NCI-H748 treated with DMSO at 0.1 percent for 48 hours (cell line): Measurements from ENCODE around the gene BTG2.
"Not testable (repeated sequence)": the region's sequence is repeated elsewhere in the genome, so short reads cannot be mapped to it uniquely, and the experiment has no call there.

Experiments used
- DNase-seq: peaks from one replicate; lab custom pipeline; 2025; lab: John Stamatoyannopoulos, UW

The BTG2 gene, protein sequence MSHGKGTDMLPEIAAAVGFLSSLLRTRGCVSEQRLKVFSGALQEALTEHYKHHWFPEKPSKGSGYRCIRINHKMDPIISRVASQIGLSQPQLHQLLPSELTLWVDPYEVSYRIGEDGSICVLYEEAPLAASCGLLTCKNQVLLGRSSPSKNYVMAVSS

DNA sequence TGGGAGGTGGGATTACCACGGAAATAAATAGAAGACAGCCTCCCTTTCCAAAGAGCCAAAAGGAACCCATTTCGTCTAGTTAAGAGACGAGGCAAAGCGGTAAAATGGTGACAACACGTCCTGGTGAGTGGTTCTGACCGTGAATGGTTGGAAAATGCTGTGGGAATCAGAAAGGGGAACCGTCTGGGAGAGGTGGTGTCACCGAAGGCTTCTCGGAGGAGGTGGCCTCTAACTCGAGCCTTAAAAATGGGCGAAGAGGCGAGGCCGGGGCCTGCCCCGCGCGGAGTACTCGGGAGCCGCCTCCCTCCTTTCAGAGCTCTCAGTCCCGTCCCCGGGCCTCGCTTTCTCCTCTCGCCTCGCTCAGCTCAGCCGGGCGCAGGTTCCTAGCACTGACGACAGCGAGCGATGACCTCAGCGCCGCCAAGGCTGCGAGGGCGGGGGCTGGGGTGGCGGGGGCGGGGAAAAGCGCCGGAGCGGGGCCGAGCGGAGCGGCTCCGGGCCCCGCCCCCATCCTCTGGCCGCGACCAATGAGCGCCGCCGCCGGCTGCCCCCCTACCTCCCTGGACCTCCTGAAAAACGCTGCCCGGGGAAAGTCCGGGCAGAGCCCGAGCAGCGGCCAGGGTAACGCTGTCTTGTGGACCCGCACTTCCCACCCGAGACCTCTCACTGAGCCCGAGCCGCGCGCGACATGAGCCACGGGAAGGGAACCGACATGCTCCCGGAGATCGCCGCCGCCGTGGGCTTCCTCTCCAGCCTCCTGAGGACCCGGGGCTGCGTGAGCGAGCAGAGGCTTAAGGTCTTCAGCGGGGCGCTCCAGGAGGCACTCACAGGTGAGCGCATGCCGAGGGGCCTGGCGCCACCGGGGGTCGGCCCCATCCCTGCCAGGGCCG, at the start of gene BTG2:
TSS of gene BTG2 (plus strand) at position 601 of the 890 bp plus-strand sequence. CDS start at position 689, 88 bp downstream.
- DNase-seq: peak; percentile 49

DNA sequence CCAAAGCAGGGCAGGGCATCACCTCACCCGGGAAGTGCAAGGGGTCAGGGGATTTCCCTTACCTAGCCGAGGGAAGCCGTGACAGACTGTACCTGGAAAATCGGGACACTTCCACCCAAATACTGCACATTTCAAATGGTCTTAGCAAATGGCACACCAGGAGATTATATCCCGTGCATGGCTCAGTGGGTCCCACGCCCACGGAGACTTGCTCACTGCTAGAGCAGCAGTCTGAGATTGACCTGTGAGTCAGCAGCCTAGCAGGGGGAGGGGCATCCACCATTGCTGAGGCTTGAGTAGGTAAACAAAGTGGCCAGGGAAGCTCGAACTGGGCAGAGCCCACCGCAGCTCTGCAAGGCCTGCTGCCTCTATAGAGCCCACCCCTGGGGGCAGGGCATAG, 48.7 kb upstream of the BTG2 start:
- DNase-seq: not testable (repeated sequence)

DNA sequence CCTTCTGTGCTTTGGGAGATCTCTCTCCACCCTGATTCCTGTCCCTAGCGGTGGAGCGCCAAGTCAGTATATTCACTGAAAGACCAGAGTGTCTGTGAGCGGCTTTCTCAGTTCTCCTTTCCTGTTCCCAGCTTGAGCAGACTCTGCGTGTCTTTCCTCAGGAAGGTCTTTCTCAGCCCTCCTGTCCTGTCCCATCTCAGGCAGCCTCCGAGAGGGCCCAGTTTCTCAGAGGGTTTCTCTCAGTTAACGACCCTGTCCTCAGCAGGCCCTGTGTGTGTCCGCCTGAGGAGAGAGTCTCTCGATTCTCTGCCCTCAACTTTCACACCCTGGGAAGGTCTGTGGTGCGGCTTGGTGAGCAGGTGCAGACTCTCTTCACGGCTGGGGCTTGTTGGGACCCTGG, 41.8 kb upstream of the BTG2 start:
- no peak for DNase-seq

DNA sequence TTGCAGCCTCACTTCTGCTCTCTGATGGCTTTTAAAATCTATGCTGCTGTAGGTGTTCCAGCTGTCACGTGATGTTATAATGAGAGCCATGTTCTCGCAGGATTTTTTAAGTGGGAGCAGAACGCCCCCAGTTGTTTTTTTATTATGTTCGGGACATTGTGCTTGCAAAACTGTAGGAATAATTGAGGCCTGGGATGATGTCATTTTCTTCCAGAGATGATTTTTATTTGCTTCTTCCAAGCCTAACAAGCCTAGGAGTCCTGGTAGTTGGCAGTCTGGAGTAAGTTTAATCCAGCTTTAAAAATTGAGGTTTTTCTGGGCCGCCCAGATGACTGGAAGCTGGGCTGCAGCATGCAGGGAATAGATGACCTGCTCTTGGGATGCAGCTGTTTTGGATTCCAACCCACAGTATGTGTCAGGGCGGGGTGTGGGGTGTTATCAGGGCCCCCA, 41.2 kb upstream of the BTG2 start:
- DNase-seq: no peak

DNA sequence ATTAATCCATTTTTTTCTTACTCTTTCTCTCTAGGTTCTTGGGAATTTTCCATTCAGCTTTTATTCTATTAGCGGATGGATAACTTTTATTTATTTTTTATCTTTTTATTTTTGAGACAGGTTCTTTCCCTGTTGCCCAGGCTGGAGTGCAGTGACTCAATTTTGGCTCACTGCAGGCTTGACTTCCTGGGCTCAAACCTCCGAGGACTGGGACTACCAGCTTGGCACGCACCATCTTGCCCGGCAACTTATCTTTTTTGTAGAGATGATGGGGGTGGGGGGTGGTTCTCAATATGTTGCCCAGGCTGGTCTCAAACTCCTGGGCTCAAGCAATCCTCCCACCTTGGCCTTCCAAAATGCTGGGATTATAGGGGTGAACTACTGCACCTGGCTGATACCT, 39.8 kb upstream of the BTG2 start:
- DNase-seq: no peak

DNA sequence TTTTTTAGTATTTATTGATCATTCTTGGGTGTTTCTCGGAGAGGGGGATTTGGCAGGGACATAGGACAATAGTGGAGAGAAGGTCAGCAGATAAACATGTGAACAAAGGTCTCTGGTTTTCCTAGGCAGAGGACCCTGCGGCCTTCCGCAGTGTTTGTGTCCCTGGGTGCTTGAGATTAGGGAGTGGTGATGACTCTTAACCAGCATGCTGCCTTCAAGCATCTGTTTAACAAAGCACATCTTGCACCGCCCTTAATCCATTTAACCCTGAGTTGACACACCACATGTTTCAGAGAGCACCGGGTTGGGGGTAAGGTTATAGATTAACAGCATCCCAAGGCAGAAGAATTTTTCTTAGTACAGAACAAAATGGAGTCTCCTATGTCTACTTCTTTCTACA, 39.2 kb upstream of the BTG2 start:
- DNase-seq: not testable (repeated sequence)

DNA sequence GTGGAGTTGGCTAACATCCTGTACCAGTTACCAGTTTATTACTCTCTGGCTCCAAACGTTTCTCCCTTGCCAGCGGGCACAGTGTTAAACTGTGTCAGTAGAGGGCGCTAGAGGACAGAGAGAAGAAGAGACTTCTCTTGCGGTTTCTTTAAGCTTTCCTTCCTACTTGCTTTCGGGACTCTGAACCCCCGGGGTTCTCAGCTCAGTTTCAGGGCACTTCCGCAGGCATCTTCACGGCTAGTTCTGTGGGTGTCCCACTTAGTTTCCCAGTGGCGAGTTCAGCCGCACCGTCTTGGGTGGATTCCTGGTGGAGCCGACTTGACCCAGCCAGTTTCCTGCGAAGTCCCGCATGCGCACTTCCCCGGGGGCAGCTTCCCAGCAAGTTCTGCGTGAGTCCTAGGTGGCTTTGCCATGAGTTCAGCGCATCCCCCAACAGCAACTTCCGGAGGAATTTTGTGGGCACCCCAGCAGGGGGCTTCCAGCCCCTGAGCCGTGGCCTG, 37.9 kb upstream of the BTG2 start:
- peak; percentile 48 for DNase-seq

DNA sequence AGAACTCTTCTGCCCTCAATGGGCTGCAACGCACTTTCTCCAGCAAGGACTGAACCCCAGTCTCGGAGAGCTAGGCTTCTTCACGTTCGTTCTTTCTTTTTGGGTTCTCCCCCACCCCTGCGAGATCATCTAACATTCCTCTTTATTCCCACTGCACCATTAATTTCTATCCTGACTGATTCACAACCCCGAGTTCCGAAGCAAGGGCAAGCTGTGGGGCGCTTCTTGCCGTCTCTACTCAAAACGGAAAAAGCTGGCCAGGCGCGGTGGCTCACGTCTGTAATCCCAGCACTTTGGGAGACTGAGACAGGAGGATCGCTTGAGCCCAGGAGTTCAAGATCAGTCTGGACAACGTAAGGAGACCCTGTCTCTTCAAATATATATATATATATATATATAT, 37.4 kb upstream of the BTG2 start:
- no peak for DNase-seq

DNA sequence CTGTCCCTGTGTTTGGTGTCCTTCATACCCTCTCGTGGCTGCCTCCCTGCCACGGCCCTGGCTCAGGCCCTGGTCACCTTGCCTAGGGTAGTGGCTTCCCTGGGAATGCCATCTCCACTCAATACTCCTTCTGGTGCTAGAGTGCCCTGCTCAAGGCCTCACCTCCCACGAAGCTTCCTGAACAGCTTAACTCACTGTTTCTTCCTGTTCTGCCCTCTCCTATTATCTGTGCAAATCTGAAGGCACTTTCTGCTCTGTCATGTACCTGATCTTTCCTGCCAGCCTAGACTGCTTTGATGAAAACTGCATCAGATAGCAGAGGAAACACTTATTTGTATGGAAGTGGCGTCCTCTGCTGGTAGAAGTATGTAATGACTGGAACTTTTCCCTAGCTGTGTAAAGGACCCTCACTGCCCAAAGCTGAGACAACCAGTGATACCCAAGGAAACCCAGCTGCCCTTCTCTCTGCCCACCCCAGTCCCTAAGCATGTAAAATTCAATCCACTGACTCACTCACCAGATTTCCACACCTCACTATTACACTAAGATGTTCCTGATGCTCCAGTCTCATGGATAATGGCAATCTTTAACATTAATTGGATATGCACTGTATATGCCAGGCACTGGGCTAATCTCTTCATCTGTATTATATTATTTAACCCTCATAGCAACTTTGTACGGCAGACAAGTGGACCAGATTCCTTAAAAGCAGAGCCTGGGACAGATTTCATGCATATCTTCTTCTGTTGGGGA, 36.2 kb upstream of the BTG2 start:
- peak; percentile 67 for DNase-seq

DNA sequence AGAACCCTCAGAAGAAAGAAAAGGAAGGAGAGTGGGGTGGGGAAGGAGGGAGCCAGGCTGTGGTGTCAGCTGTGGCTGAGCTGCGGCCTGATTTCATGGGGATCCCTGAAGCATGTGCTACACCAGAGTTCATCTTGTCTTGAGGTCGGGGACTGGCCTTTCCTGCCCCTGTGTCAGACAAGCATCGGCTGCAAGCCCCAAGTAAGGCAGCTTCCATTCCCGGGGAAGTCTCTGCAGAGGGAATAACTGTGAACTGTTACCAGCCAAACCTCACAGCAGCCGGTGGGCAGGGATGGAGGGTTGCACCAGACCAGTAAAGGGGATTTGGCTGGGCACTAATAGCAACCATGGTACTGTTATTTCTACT, 35.7 kb upstream of the BTG2 start:
- DNase-seq: no peak

DNA sequence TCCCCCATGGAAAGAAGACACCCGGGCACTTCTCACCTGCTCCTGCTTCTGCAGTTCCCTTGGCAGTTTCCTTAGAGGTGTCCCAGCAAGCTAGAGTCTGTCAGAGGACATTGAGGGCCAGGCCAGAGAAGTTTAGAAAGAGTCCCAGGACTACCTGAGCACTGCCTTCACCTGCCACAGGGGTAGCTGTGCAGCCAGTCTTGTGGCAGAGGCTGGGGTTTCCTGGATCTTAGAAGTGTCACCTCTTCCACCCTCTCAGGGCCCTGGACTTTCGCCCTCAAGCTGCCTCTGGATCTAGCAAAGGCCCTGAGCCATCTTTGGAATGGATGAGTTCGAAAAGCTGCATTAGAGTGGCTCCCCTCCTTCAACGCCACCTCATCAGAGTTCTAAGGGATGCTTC, 34.9 kb upstream of the BTG2 start:
- DNase-seq: no peak

DNA sequence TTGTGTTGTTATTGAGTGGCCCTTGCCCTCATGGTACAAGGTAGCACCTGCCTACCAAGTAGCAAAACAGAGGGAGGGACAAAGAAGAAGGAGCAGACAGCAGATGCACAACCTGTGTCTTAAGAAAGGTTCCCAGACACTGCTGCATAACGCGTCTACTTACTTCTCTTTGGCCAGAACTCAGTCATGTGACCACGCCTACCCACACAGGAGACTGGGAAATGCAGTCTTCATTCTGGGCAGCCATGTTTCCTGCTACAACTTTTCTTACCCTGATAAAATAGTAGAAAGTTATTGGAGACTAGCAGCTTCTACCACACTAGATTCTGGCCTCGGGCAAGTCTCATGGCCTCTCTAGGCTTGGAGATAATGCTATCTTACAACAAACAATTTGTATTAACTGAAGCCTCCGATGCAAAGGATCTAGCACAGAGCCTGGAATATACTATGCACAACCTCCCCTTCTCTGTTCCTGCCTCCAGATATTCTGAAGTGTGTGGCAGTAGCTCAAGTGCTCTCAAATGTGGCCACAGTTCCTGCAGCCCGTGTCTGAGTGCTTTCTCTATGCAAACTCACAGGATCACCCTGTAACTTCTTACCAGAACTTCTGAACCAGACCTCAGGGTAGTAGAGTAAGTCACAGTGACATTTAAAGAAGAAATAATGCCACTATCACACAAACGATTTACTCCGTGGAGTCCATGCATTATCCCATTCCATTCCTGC, 34.1 kb upstream of the BTG2 start:
- DNase-seq: no peak

DNA sequence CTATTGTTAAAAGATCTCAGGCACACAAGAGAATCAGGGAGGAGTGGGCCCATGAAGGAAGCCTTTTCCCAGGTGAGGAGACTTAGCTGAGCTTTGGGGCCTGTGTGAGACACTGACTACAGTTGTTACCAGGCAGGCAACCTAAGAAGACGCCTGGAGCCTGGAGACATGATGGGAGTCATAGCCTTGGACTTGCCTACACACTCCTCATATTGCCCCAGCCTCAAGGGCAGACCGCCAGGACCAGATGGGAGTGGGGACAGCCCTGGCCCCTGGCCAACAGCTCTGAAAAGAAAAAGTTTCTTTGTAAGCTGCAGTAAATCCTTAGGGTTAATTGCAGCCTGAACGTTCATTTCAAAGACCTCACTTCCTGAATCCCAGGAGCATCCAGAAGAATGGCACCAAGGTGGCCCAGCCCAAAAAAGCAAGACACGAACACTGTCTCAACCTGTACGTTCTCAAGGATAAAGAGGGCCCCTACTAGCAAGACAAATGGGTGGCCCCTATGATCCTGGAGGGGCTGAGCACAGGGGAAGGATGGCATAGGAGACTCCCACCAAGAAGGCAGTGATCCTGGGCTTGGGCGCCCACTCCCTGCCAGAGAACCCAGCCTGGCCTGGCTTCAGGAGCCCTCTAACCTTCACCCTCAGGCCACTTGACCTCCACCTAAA, 33.2 kb upstream of the BTG2 start:
- no peak for DNase-seq

DNA sequence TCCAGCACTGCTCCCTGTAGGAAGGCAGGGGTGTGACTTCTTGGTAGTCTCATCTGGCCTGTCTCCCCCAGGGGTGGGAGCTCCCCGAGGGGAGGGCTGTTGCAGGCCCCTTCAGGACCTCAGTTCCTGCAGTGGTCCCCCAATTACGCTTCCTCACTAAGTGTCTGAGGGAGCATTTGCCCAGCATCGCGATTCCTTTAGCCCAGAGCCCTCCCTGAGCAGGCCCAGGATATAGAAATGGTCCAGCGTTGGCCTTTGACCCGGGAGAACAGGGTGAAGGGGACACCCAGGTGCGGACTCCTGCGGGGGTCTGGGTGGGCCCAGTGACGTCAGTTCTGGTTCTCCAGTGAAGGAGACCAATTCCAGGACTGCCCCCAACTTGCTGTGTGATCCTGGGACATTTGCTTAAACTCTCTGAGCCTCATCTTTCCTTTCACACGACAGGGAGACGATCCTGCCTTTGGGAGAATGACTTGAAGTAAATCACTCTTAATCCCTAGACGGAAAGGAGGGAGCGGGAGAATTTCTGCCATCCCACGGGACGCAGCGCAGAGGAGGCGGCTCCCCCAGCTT, 32.6 kb upstream of the BTG2 start:
- no peak for DNase-seq

DNA sequence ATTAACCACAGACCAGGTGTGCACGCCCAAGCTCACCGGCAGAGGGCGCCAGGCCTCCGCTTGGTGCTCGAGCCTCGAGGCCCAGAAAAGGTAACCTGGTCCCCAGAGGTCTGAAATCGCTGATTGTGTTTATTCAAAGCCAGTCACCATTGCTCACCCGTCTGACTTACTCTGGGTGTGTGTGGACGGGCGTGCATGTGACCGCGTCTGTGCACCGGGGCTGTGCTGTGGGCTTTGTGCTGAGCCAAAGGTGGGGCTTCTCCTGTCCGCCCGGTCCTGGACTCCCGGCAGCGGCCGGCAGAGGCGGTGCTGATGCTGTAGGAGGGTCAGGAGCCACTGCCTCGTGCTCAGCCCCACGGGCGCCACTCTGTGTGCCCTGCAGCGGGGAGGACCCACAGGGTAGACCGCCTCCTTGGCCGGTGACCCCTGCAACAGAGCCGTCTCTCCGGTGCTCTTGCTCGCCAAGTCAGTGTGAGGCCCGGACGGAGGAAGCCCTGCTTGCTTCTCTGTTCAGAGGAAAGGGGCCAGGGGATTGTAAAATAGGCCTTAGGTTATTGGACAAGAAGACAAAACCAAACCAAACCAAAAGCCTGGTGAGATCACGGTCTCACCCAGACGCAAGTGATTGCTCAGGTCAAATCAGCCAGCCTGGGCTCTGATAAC, 32.0 kb upstream of the BTG2 start:
- DNase-seq: peak; percentile 74

DNA sequence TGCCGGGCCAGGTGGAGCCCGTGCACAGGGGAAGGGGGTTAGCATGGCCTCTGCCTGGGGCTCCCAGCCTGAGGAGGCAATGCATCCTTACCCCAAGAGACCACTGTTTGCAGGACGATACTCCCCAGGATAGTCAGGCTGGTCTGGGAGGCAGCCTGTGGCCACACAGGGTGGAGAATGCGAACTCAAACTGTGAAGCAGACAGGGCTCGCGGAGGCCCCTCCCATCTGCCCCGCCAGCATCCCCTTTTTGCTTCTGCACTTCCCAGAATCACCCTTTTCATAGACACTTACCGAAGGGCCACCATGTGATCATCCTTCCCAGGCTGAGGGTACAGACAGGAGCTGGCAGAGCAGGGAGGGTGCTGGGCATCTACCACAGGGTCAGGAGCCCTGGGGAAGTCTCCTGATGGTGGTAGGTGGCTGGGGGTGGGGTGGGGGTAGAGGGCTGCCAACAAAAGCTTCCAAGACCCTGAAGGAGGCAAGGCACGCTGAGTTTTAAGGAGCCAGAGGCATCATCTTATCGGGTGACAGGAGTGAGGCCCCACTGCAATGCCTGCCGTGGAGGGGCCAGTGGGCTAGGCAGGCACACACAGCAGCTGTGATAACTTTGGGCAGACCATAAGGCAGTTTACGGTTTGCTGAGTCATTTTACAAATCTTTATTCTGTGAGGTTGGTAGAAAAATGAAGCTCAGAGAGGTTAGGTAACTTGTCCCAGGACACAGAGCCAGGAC, 31.3 kb upstream of the BTG2 start:
- no peak for DNase-seq

DNA sequence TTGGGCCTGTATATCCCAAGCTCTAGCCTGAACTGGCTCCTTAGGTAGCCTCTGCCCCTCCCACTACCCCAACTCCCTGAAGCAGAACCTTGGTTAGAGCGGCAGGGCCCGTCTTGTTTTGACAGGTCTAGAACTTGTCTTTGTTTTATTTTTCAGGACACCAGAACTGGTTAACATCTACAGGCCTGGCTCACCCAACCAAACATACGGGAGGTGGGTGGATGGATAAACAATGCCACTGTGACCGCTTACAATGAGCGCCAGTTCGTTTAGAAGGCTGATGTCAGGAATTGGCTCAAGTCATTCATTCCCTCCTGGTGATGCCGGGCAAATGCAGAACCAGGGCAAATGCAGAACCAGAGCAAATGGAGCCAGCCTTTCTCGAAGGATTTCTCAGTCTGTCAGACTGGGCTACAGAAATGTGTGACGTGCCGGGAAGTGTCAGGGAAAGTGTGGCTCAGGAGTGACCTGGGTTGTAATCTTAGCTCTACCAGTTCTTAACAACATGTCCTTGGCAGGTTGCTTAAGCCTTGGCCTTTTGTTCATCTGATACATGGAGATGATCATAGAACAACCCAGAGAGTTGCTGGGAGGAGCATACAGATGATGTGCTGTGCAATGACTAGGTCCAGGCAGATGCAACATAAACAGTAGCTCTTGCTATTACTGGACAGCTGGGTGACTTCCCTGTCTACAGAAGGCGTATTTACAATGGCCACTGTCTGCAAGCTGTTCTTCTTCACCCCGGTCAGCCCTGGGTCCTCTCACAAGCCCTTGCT, 30.5 kb upstream of the BTG2 start:
- no peak for DNase-seq

DNA sequence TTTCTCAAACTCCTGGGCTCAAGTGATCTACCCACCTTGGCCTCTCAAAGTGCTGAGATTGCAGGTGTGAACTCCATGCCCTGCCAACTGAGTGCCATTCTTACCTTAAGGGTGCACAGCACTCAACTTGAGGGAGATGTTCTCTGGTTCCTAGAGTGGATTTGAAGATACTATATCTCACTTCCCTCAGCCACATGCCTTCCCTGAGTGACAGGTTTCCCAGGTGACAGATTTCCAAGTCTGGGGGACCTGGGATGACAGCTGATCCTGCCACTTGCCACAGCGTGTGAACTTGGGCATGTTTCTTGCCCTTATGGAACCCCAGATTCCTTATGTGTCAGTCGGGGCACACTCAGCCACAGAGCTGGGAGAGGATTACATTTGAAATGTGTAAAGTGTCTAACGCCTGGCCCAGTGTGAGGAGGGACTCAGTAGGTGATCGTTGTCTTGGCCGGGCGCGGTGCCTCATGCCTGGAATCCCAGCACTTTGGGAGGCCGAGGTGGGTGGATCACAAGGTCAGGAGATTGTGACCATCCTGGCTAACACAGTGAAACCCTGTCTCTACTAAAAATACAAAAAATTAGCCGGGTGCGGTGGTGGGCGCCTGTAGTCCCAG, 29.6 kb upstream of the BTG2 start:
- DNase-seq: no peak

DNA sequence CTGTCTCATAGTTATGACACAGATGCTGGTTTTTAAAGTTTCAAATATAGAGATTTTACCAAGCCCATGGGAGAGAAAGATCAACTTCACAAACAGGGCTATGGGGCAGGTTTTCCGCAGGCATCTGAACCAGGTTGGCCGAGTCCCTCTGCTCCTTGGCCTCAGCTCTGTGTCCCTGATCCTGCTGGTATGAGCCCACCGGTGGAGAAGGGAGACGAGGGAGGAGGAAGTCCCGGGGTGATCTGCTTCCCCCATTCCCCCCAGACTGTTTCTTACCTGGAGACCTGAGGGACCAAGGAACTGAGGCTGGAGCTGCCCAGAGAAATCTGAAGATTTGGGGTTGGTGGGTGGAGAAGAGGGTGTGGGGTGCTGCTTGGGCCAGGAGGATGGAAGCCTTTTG, 28.9 kb upstream of the BTG2 start:
- no peak for DNase-seq
